22Rv1 (cell line): ENCODE results near the gene TSPAN2.

Experiments
- CTCF ChIP-seq: fragments of 450-650 bp; IDR thresholded peaks from 2 replicates; pipeline ENCODE4 v1.5.1; 2017; ENCODE audit warnings: mild to moderate bottlenecking
- ZFX ChIP-seq: fragments of 450-650 bp; IDR thresholded peaks from 2 replicates; pipeline ENCODE4 v1.6.1; 2017; ENCODE audit warnings: antibody characterized with exemption, borderline replicate concordance

- TF ChIP-seq CTCF, result no peak
- no peak for TF ChIP-seq ZFX
Observed at GRCh38 chr1:115107516-115108260, 18.4 kb upstream of the TSPAN2 start.
